Memory B cell (primary cell): Measurements from ENCODE around the gene RANGAP1.

Experiments
- ATAC-seq: fragments of 150-1000 bp; cut with Tn5 transposase; 2 replicates; pipeline ENCODE4 v1.10.0; 2021; ENCODE audit warnings: low read depth, mild to moderate bottlenecking, moderate library complexity
- DNase-seq, 2 donors: peaks; one replicate each; pipeline ENCODE4 v3.0.0; 2022; ENCODE audit warnings: low spot score in 2 of 2
- H3K27ac Mint-ChIP-seq: one replicate; pipeline ENCODE4 v1.8.0; 2022; ENCODE audit warnings: mild to moderate bottlenecking, moderate library complexity, mixed read lengths
- H3K27me3 Mint-ChIP-seq: one replicate; pipeline ENCODE4 v1.8.0; 2022; ENCODE audit warnings: mixed read lengths
- H3K36me3 Mint-ChIP-seq: one replicate; pipeline ENCODE4 v1.8.0; 2022; ENCODE audit warnings: mild to moderate bottlenecking, mixed read lengths
- H3K4me1 Mint-ChIP-seq: one replicate; pipeline ENCODE4 v1.8.0; 2022; ENCODE audit warnings: mixed read lengths
- H3K4me3 Mint-ChIP-seq: one replicate; pipeline ENCODE4 v1.8.0; 2022; ENCODE audit warnings: mild to moderate bottlenecking, moderate library complexity, mixed read lengths
- H3K9me3 Mint-ChIP-seq: one replicate; pipeline ENCODE4 v1.8.0; 2022; ENCODE audit warnings: mixed read lengths

RANGAP1 gene

GRCh38 chr22:41285820-41286638, at the start of gene RANGAP1:
Gene RANGAP1 (minus strand): TSS chr22:41286187. CDS start chr22:41281044, 5,143 bp downstream.
- H3K4me3 Mint-ChIP-seq: peak within 1 kb of the TSS; percentile 88
- peak; percentile 92 to 97 for DNase-seq
- no peaks in the 10 kb centered on the region for H3K27me3 Mint-ChIP-seq
- ATAC-seq: peak; percentile 89
- H3K4me1 Mint-ChIP-seq: peaks cover 13% of the 10 kb centered on the region
- H3K27ac Mint-ChIP-seq: peak within 1 kb of the TSS; percentile 98
- H3K9me3 Mint-ChIP-seq: no peaks in the 10 kb centered on the region
- peaks cover 6% of the 10 kb centered on the region for H3K36me3 Mint-ChIP-seq

- Mint-ChIP-seq H3K4me1 (no peaks in the 10 kb centered on the region), H3K27me3 (no peaks in the 10 kb centered on the region), H3K36me3 (peaks cover 23% of the 10 kb centered on the region), H3K27ac (no peak overlapping the region), H3K9me3 (no peaks in the 10 kb centered on the region), H3K4me3 (no peak overlapping the region)
- DNase-seq (no peak), ATAC-seq (no peak)
Measured at GRCh38 chr22:41334951-41335635, 49.1 kb upstream of the RANGAP1 start.

- Mint-ChIP-seq H3K27ac (no peak overlapping the region), H3K4me3 (no peak overlapping the region), H3K9me3 (no peaks in the 10 kb centered on the region), H3K27me3 (no peaks in the 10 kb centered on the region), H3K4me1 (no peaks in the 10 kb centered on the region), H3K36me3 (peaks cover 24% of the 10 kb centered on the region)
- ATAC-seq: no peak
- no peak for DNase-seq
Measured at GRCh38 chr22:41334215-41334614, 48.2 kb upstream of the RANGAP1 start.

GRCh38 chr22:41333806-41334205, 47.8 kb upstream of the RANGAP1 start:
- DNase-seq (no peak), ATAC-seq (no peak)
- H3K4me3 Mint-ChIP-seq: no peak overlapping the region
- H3K4me1 Mint-ChIP-seq: no peaks in the 10 kb centered on the region
- peaks cover 20% of the 10 kb centered on the region for H3K36me3 Mint-ChIP-seq
- no peaks in the 10 kb centered on the region for H3K27me3 Mint-ChIP-seq
- no peak overlapping the region for H3K27ac Mint-ChIP-seq
- no peaks in the 10 kb centered on the region for H3K9me3 Mint-ChIP-seq

GRCh38 chr22:41332217-41332939, 46.4 kb upstream of the RANGAP1 start:
- Mint-ChIP-seq H3K27me3 (no peaks in the 10 kb centered on the region), H3K9me3 (no peaks in the 10 kb centered on the region), H3K4me3 (no peak overlapping the region), H3K36me3 (peaks cover 23% of the 10 kb centered on the region), H3K4me1 (no peaks in the 10 kb centered on the region), H3K27ac (no peak overlapping the region)
- DNase-seq (no peak), ATAC-seq (no peak)

- no peaks in the 10 kb centered on the region for H3K27me3 Mint-ChIP-seq
Measured at GRCh38 chr22:41330169-41330568, 44.2 kb upstream of the RANGAP1 start.

GRCh38 chr22:41327124-41327523, 41.1 kb upstream of the RANGAP1 start:
- Mint-ChIP-seq H3K36me3 (peaks cover 42% of the 10 kb centered on the region), H3K27ac (no peak overlapping the region), H3K27me3 (no peaks in the 10 kb centered on the region), H3K4me3 (no peak overlapping the region), H3K4me1 (no peaks in the 10 kb centered on the region), H3K9me3 (no peaks in the 10 kb centered on the region)
- DNase-seq (no peak), ATAC-seq (no peak)

More at GRCh38 chr22:41330169-41330568, 44.2 kb upstream of the RANGAP1 start:
- Mint-ChIP-seq H3K4me3 (no peak overlapping the region), H3K4me1 (no peaks in the 10 kb centered on the region), H3K36me3 (peaks cover 35% of the 10 kb centered on the region), H3K9me3 (no peaks in the 10 kb centered on the region), H3K27ac (no peak overlapping the region)
- ATAC-seq (no peak), DNase-seq (no peak)

- Mint-ChIP-seq H3K27me3 (no peaks in the 10 kb centered on the region), H3K36me3 (peaks cover 46% of the 10 kb centered on the region), H3K4me1 (no peaks in the 10 kb centered on the region), H3K27ac (no peak overlapping the region), H3K9me3 (no peaks in the 10 kb centered on the region), H3K4me3 (no peak overlapping the region)
- ATAC-seq (no peak), DNase-seq (no peak)
Measured at GRCh38 chr22:41324821-41325528, 39.0 kb upstream of the RANGAP1 start.

GRCh38 chr22:41320416-41321240, 34.6 kb upstream of the RANGAP1 start:
- no peak overlapping the region for H3K27ac Mint-ChIP-seq
- H3K27me3 Mint-ChIP-seq: no peaks in the 10 kb centered on the region
- peaks cover 29% of the 10 kb centered on the region for H3K36me3 Mint-ChIP-seq
- H3K9me3 Mint-ChIP-seq: no peaks in the 10 kb centered on the region
- peaks cover 4% of the 10 kb centered on the region for H3K4me1 Mint-ChIP-seq
- DNase-seq: no peak
- no peak overlapping the region for H3K4me3 Mint-ChIP-seq
- ATAC-seq: no peak

GRCh38 chr22:41315586-41315985, 29.6 kb upstream of the RANGAP1 start:
- no peaks in the 10 kb centered on the region for H3K27me3 Mint-ChIP-seq
- no peak overlapping the region for H3K27ac Mint-ChIP-seq
- H3K4me3 Mint-ChIP-seq: no peak overlapping the region
- DNase-seq (no peak), ATAC-seq (no peak)
- peaks cover 11% of the 10 kb centered on the region for H3K4me1 Mint-ChIP-seq
- H3K36me3 Mint-ChIP-seq: peaks cover 9% of the 10 kb centered on the region
- no peaks in the 10 kb centered on the region for H3K9me3 Mint-ChIP-seq

- ATAC-seq: no peak
- H3K4me1 Mint-ChIP-seq: peaks cover 11% of the 10 kb centered on the region
- no peaks in the 10 kb centered on the region for H3K27me3 Mint-ChIP-seq
- no peak for DNase-seq
- H3K27ac Mint-ChIP-seq: no peak overlapping the region
- H3K4me3 Mint-ChIP-seq: no peak overlapping the region
- no peaks in the 10 kb centered on the region for H3K9me3 Mint-ChIP-seq
- peaks cover 7% of the 10 kb centered on the region for H3K36me3 Mint-ChIP-seq
Measured at GRCh38 chr22:41314821-41315220, 28.8 kb upstream of the RANGAP1 start.

GRCh38 chr22:41311487-41311886, 25.5 kb upstream of the RANGAP1 start:
- no peaks in the 10 kb centered on the region for H3K9me3 Mint-ChIP-seq
- H3K4me1 Mint-ChIP-seq: peaks cover 16% of the 10 kb centered on the region
- no peak for DNase-seq
- no peak overlapping the region for H3K4me3 Mint-ChIP-seq
- no peak overlapping the region for H3K27ac Mint-ChIP-seq
- H3K27me3 Mint-ChIP-seq: no peaks in the 10 kb centered on the region
- H3K36me3 Mint-ChIP-seq: peaks cover 6% of the 10 kb centered on the region
- ATAC-seq: no peak

GRCh38 chr22:41310336-41310735, 24.3 kb upstream of the RANGAP1 start:
- ATAC-seq (no peak), DNase-seq (no peak)
- Mint-ChIP-seq H3K9me3 (no peaks in the 10 kb centered on the region), H3K4me1 (peaks cover 21% of the 10 kb centered on the region), H3K4me3 (no peak overlapping the region), H3K36me3 (peaks cover 6% of the 10 kb centered on the region), H3K27me3 (no peaks in the 10 kb centered on the region), H3K27ac (no peak overlapping the region)
